Tibial nerve (tissue), 3 donors: ENCODE results near the gene AP2B1.

ENCODE experiments used
- CTCF ChIP-seq, 5 experiments: fragments of 200-600 bp in 3 of 5; fragments of 450-650 bp in 2 of 5; sonication (generic) in 3 of 5; IDR thresholded peaks; one replicate each; pipeline ENCODE4 v1.5.1; 2016 to 2019; ENCODE audit warnings: antibody characterized with exemption in 5 of 5, mild to moderate bottlenecking in 3 of 5, moderate library complexity in 2 of 5
- POLR2A ChIP-seq, 2 donors: fragments of 450-650 bp; IDR thresholded peaks; one replicate each; pipeline ENCODE4 v1.6.1; 2017; ENCODE audit warnings: antibody characterized with exemption in 2 of 2, mild to moderate bottlenecking in 2 of 2, moderate library complexity in 2 of 2

GRCh38 chr17:35693662-35694061 lies 106.5 kb downstream of the AP2B1 start:
- TF ChIP-seq CTCF (IDR thresholded peaks at IDR 0.05) = no peak
- no peak for TF ChIP-seq POLR2A (IDR thresholded peaks at IDR 0.05)
